Ectodermal cell (in vitro differentiated cells): ENCODE measurements around the gene PTPRF.
"Not testable (repeated sequence)": the region's sequence is repeated elsewhere in the genome, so short reads cannot be mapped to it uniquely, and the experiment has no call there.

Source experiments
- H3K27ac ChIP-seq: 2 replicates; pipeline ENCODE4 v1.7.0; 2013; ENCODE audit warnings: mild to moderate bottlenecking, low read depth, low read length; ENCODE audit not compliant: insufficient read depth, poor library complexity, severe bottlenecking
- H3K27me3 ChIP-seq: 2 replicates; pipeline ENCODE4 v1.7.0; 2013; ENCODE audit warnings: mild to moderate bottlenecking, low read length; ENCODE audit not compliant: insufficient read depth, control insufficient read depth, poor library complexity, severe bottlenecking
- H3K36me3 ChIP-seq: one replicate; pipeline ENCODE4 v1.7.0; 2013; ENCODE audit warnings: low read length; ENCODE audit not compliant: control insufficient read depth, insufficient read depth
- H3K4me1 ChIP-seq: one replicate; pipeline ENCODE4 v1.7.0; 2013; ENCODE audit warnings: low read length; ENCODE audit not compliant: control insufficient read depth, insufficient read depth
- H3K4me3 ChIP-seq: 2 replicates; pipeline ENCODE4 v1.7.0; 2013; ENCODE audit warnings: low read depth, low read length, control low read depth; ENCODE audit not compliant: insufficient read depth
- H3K9me3 ChIP-seq: 2 replicates; pipeline ENCODE4 v1.7.0; 2013; ENCODE audit warnings: mild to moderate bottlenecking, low read length, moderate library complexity; ENCODE audit not compliant: control insufficient read depth
- WGBS, 2 experiments: methylation state at CpG; one replicate each; pipeline ENCODE4 v1.1.7; 2013; ENCODE audit warnings: missing lambda C conversion rate in 2 of 2; 5-methylcytosine and 5-hydroxymethylcytosine counted together

PTPRF gene

DNA sequence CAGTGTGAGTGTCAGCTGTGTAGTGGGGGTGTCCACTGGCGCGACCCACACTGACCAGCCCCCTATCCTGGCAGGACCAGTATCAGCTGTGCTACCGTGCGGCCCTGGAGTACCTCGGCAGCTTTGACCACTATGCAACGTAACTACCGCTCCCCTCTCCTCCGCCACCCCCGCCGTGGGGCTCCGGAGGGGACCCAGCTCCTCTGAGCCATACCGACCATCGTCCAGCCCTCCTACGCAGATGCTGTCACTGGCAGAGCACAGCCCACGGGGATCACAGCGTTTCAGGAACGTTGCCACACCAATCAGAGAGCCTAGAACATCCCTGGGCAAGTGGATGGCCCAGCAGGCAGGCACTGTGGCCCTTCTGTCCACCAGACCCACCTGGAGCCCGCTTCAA is 91.2 kb downstream of the PTPRF start:
- peaks cover 31% of the 10 kb centered on the region for H3K36me3 ChIP-seq
- no peak overlapping the region for H3K4me3 ChIP-seq
- no peaks in the 10 kb centered on the region for H3K9me3 ChIP-seq
- 93 to 95% methylated on average over 18 of the region's 18 CpGs for WGBS, 2 experiments
- no peaks in the 10 kb centered on the region for H3K27me3 ChIP-seq
- no peak overlapping the region for H3K27ac ChIP-seq
- H3K4me1 ChIP-seq, result no peaks in the 10 kb centered on the region

DNA sequence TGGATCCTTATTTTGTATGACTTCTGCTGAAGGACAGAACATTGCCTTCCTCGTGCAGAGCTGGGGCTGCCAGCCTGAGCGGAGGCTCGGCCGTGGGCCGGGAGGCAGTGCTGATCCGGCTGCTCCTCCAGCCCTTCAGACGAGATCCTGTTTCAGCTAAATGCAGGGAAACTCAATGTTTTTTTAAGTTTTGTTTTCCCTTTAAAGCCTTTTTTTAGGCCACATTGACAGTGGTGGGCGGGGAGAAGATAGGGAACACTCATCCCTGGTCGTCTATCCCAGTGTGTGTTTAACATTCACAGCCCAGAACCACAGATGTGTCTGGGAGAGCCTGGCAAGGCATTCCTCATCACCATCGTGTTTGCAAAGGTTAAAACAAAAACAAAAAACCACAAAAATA is 91.8 kb downstream of the PTPRF start:
- H3K4me3 ChIP-seq, result no peak overlapping the region
- no peaks in the 10 kb centered on the region for H3K4me1 ChIP-seq
- 91 to 95% methylated on average over 10 of the region's 10 CpGs for WGBS, 2 experiments
- no peaks in the 10 kb centered on the region for H3K27me3 ChIP-seq
- no peaks in the 10 kb centered on the region for H3K9me3 ChIP-seq
- peaks cover 29% of the 10 kb centered on the region for H3K36me3 ChIP-seq
- no peak overlapping the region for H3K27ac ChIP-seq

DNA sequence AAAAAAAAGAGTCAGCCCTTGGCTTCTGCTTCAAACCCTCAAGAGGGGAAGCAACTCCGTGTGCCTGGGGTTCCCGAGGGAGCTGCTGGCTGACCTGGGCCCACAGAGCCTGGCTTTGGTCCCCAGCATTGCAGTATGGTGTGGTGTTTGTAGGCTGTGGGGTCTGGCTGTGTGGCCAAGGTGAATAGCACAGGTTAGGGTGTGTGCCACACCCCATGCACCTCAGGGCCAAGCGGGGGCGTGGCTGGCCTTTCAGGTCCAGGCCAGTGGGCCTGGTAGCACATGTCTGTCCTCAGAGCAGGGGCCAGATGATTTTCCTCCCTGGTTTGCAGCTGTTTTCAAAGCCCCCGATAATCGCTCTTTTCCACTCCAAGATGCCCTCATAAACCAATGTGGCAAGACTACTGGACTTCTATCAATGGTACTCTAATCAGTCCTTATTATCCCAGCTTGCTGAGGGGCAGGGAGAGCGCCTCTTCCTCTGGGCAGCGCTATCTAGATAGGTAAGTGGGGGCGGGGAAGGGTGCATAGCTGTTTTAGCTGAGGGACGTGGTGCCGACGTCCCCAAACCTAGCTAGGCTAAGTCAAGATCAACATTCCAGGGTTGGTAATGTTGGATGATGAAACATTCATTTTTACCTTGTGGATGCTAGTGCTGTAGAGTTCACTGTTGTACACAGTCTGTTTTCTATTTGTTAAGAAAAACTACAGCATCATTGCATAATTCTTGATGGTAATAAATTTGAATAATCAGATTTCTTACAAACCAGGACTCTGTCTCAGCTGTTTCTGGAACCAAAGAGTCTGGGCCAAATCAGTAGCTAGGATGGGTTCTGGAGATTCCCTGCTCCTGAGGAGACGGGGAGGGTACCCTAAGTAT is 92.5 kb downstream of the PTPRF start:
- Histone ChIP-seq H3K9me3 (no peaks in the 10 kb centered on the region), H3K36me3 (peaks cover 23% of the 10 kb centered on the region), H3K4me1 (no peaks in the 10 kb centered on the region), H3K4me3 (no peak overlapping the region), H3K27me3 (no peaks in the 10 kb centered on the region), H3K27ac (no peak overlapping the region)
- WGBS, 2 experiments, result 94 to 96% methylated on average over 13 of the region's 13 CpGs

DNA sequence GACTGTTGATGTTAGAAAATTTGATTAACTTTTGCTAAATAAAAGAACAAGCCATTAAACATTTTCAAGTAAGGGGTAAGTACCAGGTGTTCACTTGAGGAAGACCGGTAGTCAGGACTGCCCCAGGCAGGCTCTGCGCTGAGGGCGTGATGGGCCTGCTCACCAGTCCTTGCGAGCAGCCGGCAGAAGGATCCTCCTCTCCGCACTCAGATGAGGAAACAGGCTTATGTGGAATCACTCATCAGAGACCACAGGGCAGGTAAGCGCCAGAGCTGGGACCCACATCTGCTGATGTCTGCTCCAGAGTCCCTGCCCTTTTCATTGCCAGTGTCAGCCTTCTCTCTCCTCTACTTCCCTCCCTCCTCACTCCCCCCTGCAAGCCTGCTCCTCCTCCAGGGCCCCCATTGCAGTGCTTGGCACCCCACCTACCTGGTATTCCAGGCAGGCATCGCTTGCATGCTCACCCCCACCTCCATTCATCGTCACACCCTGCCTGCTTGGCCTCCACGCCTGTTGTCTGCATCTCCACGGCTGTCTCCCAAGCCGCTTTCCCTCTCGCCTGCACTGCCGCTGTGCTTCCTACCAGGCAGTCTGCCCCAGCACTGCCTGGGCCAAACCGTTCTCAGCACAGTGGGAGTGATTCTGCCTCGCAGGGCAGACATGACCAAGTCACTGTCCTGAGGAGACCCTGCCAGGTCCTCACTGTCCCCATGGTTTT is 94.5 kb downstream of the PTPRF start:
- no peak overlapping the region for H3K4me3 ChIP-seq
- 89 to 93% methylated on average over 16 of the region's 16 CpGs for WGBS, 2 experiments
- no peaks in the 10 kb centered on the region for H3K27me3 ChIP-seq
- no peaks in the 10 kb centered on the region for H3K9me3 ChIP-seq
- peaks cover 14% of the 10 kb centered on the region for H3K36me3 ChIP-seq
- H3K4me1 ChIP-seq, result no peaks in the 10 kb centered on the region
- H3K27ac ChIP-seq, result no peak overlapping the region

DNA sequence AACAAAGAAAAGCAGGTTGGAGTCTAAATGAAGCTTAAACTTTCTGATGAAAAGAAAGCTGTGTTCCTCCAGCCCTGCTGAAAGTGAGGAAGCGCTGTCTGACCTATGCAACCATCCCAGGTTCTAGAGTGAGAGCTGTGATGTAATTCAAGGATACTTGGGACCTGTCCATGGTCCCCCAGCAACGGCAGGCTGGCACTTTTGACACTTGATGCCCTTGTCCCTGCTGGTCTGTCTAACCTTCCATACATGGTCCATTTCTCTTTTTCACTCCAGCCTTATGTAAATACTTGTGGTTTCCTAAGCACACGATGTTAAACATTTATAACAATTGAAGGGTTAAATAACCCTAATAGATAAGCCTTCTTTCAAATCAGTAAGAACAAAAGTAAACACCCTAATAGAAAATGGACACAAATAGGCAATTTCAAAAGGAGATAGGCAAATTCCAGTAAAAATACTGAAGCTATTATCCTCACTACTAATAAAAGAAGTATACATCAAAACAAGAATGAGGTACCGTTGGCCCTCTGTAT is 101.5 kb downstream of the PTPRF start:
- Histone ChIP-seq H3K4me1 (no peaks in the 10 kb centered on the region), H3K9me3 (no peaks in the 10 kb centered on the region), H3K36me3 (no peaks in the 10 kb centered on the region), H3K27me3 (no peaks in the 10 kb centered on the region), H3K4me3 (no peak overlapping the region), H3K27ac (no peak overlapping the region)
- 82 to 86% methylated on average over 3 to 4 of the region's 4 CpGs for WGBS, 2 experiments

DNA sequence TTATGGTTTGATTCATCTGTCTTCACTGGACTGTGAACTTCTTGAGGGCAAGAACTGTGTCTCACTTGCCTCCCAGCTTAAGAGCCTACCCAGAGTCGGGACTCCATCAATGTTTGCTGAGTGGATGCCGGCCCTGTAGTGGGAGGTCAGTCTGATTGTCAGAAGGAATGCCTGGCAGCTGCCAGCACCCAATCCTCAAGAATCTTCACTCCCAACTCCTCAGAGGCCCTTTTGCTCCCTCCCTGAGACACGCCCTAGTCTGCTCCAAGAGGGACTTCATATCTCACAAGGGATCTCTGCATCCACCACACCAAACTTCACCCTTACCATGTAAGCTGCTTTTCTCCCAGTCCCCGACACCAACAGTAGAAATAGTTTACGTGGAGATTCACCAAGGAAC is 104.0 kb downstream of the PTPRF start:
- no peaks in the 10 kb centered on the region for H3K36me3 ChIP-seq
- H3K9me3 ChIP-seq, result no peaks in the 10 kb centered on the region
- no peaks in the 10 kb centered on the region for H3K4me1 ChIP-seq
- 66 to 68% methylated on average over 5 of the region's 5 CpGs for WGBS, 2 experiments
- no peak overlapping the region for H3K27ac ChIP-seq
- H3K27me3 ChIP-seq, result no peaks in the 10 kb centered on the region
- H3K4me3 ChIP-seq, result no peak overlapping the region

DNA sequence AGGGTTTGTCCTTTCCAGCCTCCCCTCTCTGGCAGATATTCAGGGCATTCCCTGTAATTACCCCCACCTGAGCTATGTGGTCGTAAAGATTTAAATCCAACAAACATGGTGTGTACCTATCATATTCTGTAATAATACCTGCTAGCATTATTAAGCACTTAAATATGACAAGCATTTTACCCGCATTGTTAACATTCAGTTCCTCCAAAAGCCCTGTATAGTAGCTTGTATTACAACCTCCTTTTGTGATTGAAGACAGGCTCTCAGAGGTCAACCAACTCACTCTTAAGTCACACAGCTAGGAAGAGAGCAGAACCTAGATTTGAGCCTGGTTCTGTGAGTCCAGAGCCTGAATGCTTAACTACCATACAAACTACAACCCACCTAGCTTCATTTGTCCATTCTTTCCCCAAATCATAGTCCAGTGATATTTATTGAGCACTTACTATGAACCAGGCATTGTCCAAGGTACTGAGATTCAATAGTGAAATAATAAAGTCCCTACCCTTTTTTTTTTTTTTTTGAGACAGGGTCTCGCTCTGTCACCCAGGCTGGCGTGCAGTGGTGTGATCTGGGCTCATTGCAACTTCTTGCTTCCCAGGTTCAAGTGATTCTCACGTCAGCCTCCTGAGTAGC is 105.4 kb downstream of the PTPRF start:
- Histone ChIP-seq H3K4me1 (no peaks in the 10 kb centered on the region), H3K27ac (no peak overlapping the region), H3K27me3 (no peaks in the 10 kb centered on the region), H3K4me3 (no peak overlapping the region), H3K36me3 (no peaks in the 10 kb centered on the region), H3K9me3 (no peaks in the 10 kb centered on the region)
- WGBS, 2 experiments, result 91 to 95% methylated on average over 5 of the region's 5 CpGs

DNA sequence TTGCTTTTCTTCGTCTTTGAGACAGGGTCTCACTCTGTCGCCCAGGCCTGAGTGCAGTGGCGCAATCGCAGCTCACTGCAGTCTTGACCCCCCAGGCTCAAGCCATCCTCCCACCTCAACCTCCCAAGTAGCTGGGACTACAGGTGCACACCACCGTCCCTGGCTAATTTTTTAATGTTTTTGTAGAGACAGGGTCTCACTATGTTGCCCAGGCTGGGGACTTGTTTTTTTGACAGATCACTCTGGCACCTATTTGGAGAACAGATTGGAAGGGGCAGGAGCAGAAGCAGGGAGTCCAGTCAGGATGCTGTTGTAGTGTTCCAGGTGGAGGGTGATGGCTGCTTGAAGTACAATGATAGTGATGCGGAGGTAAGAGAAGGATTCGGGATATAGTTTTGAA is 106.6 kb downstream of the PTPRF start:
- no peaks in the 10 kb centered on the region for H3K4me1 ChIP-seq
- H3K27ac ChIP-seq, result no peak overlapping the region
- no peaks in the 10 kb centered on the region for H3K9me3 ChIP-seq
- no peaks in the 10 kb centered on the region for H3K27me3 ChIP-seq
- H3K4me3 ChIP-seq, result no peak overlapping the region
- WGBS, 2 experiments, result 94 to 97% methylated on average over 7 of the region's 7 CpGs
- no peaks in the 10 kb centered on the region for H3K36me3 ChIP-seq

DNA sequence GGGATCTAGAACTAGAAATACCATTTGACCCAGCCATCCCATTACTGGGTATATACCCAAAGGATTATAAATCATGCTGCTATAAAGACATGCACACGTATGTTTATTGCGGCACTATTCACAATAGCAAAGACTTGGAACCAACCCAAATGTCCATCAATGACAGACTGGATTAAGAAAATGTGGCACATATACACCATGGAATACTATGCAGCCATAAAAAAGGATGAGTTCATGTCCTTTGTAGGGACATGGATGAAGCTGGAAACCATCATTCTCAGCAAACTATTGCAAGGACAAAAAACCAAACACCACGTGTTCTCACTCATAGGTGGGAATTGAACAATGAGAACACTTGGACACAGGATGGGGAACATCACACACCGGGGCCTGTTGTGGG is 107.7 kb downstream of the PTPRF start:
- not testable (repeated sequence) for H3K9me3 ChIP-seq, H3K4me3 ChIP-seq, H3K27ac ChIP-seq, H3K4me1 ChIP-seq, H3K27me3 ChIP-seq, H3K36me3 ChIP-seq
- 100% methylated on average over 2 of the region's 4 CpGs; no CpG with 5 or more reads in 1 of the 2 experiments for WGBS, 2 experiments
